Gastrocnemius medialis (tissue), 4 donors: ENCODE results near the gene CPE. TPM values are rescaled to one million over a fixed set of nuclear protein-coding genes. Genes with fewer than 3 reads are reported as not detected.

Experiments
- ATAC-seq, 2 donors: fragments of 150-250 bp; one replicate each; pipeline ENCODE4 v1.9.1; 2016
- DNase-seq, 2 donors: peaks; one replicate each; pipeline ENCODE4 v3.0.0-alpha.2; 2019
- H3K27ac ChIP-seq, 4 donors: fragments of 200-600 bp; sonication (generic); 1 replicate in 1 of 4; 2 replicates in 3 of 4; pipeline ENCODE4 v1.5.1; 2016 to 2018; ENCODE audit warnings: mild to moderate bottlenecking in 2 of 4, moderate library complexity in 1 of 4
- H3K27me3 ChIP-seq, 3 donors: fragments of 200-600 bp; sonication (generic) in 2 of 3; 1 replicate in 1 of 3; 2 replicates in 2 of 3; pipeline versions ENCODE4 v1.5.1 to v1.6.0; 2016 to 2019; ENCODE audit warnings: mild to moderate bottlenecking in 1 of 3, moderate library complexity in 1 of 3
- H3K36me3 ChIP-seq, 2 donors: fragments of 200-600 bp; sonication (generic) in 1 of 2; one replicate each; pipeline ENCODE4 v1.5.1; 2017 to 2018
- H3K4me1 ChIP-seq, 2 donors: fragments of 200-600 bp; sonication (generic) in 1 of 2; one replicate each; pipeline ENCODE4 v1.5.1; 2016 to 2017; ENCODE audit warnings: mild to moderate bottlenecking in 2 of 2
- H3K4me3 ChIP-seq, 4 donors: fragments of 200-600 bp; sonication (generic) in 3 of 4; 1 replicate in 1 of 4; 2 replicates in 3 of 4; pipeline ENCODE4 v1.5.1; 2016 to 2019; ENCODE audit warnings: mild to moderate bottlenecking in 2 of 4
- H3K9me3 ChIP-seq, 3 donors: fragments of 200-600 bp; sonication (generic) in 2 of 3; 1 replicate in 1 of 3; 2 replicates in 2 of 3; pipeline ENCODE4 v1.5.1; 2016 to 2019
- POLR2A ChIP-seq, 2 donors: fragments of 450-650 bp; IDR thresholded peaks; one replicate each; pipeline ENCODE4 v1.6.1; 2017; ENCODE audit warnings: antibody characterized with exemption in 2 of 2, mild to moderate bottlenecking in 2 of 2, moderate library complexity in 2 of 2
- in situ Hi-C, 4 donors: fragments of 200-750 bp; cut with MboI; loops; one replicate each; pipeline versions ENCODE4 v1.15.0 to v1.8.0; 2017; ENCODE audit warnings: low sequenced_read_pairs in 4 of 4
- intact Hi-C: fragments of 100-400 bp; cut with DNase I; formaldehyde crosslinking; loops from one replicate; pipeline ENCODE4 v1.15.1; 2023; ENCODE audit warnings: low total_unique reads
- total RNA-seq, 4 donors: library from RNA; depleted of rRNA; stranded (reverse); fragments of >200 nt; gene quantifications; one replicate each; pipeline versions ENCODE4 v1.1.0 to v1.2.3, GENCODE V29; 2016
- TF ChIP-seq, protein P1 (sequence below), 5 experiments: fragments of 450-650 bp in 3 of 5; fragments of 200-600 bp in 2 of 5; sonication (generic) in 2 of 5; IDR thresholded peaks in 4 of 5; conservative IDR thresholded peaks in 1 of 5; 1 replicate in 4 of 5; 2 replicates in 1 of 5; pipeline ENCODE4 v1.5.1; 2016 to 2019; ENCODE audit warnings: antibody characterized with exemption in 5 of 5, mild to moderate bottlenecking in 3 of 5, moderate library complexity in 3 of 5

Gene CPE
- total RNA-seq, 4 donors from 2014 or later, result 11.8 to 27.6 (median 17.0) TPM

DNA sequence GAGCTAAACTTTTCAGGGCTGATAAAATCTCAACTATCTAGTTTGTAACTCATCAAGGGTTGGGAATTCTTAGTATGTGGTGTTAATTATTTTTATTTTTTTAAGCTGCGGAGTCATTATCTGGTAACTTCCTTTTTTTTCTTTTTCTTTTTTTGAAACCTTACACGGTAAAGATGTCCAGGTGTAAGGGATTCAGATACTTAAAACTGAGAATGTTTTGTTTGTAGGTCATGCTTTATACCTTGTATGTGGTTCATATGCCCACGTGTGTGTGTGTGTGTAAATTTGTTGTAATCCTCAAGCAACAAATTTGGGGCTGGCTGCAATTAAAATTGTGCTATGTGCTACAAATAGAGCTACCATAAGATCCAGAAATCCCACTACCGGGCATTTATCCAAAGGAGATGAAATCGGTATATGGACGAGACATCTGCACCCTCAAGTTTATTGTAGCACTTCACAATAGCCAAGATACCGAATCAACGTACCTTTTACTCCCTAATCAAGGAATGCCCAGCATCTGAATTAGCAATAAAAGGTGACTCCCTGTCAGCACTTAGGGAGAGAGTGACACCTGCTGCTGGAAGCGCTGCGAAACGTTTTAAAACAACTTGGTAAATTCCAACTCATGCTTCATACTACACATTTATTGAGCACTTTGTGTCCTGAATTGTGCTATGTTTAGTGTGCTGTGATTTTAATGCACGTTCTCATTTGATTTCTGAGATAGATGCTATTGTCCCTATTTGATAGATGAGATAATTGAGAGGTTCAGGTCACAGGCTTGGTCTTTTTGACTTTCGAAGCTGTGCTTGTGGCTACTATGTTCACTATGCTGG lies 35.2 kb upstream of the CPE start:
- in situ Hi-C loops, result loop anchor here in 1 of 4 donors (25.0 kb wide), 1 partner anchor 131 kb away; the partner anchor contains the start of gene KLHL2
- Histone ChIP-seq H3K4me3 (no peak overlapping the region), H3K27me3 (no peaks in the 10 kb centered on the region), H3K4me1 (no peaks in the 10 kb centered on the region), H3K9me3 (no peaks in the 10 kb centered on the region), H3K27ac (no peak overlapping the region), H3K36me3 (peaks cover 0 to 15% of the 10 kb centered on the region in 2 donors)
- ATAC-seq, result no peak
- no peak for DNase-seq
- no peak for TF ChIP-seq POLR2A (IDR thresholded peaks at IDR 0.05)
- TF ChIP-seq, protein P1, sequence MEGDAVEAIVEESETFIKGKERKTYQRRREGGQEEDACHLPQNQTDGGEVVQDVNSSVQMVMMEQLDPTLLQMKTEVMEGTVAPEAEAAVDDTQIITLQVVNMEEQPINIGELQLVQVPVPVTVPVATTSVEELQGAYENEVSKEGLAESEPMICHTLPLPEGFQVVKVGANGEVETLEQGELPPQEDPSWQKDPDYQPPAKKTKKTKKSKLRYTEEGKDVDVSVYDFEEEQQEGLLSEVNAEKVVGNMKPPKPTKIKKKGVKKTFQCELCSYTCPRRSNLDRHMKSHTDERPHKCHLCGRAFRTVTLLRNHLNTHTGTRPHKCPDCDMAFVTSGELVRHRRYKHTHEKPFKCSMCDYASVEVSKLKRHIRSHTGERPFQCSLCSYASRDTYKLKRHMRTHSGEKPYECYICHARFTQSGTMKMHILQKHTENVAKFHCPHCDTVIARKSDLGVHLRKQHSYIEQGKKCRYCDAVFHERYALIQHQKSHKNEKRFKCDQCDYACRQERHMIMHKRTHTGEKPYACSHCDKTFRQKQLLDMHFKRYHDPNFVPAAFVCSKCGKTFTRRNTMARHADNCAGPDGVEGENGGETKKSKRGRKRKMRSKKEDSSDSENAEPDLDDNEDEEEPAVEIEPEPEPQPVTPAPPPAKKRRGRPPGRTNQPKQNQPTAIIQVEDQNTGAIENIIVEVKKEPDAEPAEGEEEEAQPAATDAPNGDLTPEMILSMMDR (IDR thresholded peaks at IDR 0.05 in 4 of 5, conservative IDR thresholded peaks at IDR 0.05 in 1 of 5), result no peak
- intact Hi-C loops, result no loop called here

DNA sequence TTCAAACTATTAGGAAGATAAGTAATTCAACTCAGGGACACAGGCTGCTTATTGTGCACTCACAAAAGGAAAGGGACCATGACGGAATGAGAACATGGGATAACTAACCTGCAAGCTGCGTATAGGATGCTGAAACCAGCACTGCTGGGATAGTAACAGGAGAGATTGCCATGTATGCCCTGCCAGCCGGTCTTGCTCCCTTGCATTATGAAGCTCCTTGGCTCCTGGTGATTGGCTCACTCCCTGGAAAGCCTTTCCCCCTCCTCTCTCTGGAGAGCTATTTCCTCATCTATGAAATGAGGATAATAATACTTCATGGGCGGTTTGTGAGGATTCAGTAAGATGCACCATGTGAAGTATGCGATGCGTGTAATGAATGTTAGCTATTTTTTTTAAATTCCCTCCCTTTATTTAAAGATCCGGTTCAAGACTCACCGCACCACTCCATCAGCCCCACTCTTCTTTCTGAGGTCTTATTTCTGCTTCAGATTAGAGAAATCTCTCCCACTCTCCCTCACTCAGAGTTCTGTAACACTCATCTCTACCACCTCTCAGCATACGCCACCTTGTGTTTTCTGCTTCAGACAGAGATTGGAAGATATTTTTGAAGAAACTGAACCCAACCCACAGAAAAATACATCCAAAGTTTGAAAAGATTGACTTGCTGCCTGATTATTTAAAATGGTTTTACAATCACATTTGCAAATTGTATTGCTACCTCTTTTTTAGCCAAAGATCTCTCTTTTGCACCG lies 33.0 kb upstream of the CPE start:
- intact Hi-C loops (no loop called here), in situ Hi-C loops (loop anchor here in 1 of 4 donors (25.0 kb wide), 1 partner anchor 134 kb away; the partner anchor contains the start of gene KLHL2)

DNA sequence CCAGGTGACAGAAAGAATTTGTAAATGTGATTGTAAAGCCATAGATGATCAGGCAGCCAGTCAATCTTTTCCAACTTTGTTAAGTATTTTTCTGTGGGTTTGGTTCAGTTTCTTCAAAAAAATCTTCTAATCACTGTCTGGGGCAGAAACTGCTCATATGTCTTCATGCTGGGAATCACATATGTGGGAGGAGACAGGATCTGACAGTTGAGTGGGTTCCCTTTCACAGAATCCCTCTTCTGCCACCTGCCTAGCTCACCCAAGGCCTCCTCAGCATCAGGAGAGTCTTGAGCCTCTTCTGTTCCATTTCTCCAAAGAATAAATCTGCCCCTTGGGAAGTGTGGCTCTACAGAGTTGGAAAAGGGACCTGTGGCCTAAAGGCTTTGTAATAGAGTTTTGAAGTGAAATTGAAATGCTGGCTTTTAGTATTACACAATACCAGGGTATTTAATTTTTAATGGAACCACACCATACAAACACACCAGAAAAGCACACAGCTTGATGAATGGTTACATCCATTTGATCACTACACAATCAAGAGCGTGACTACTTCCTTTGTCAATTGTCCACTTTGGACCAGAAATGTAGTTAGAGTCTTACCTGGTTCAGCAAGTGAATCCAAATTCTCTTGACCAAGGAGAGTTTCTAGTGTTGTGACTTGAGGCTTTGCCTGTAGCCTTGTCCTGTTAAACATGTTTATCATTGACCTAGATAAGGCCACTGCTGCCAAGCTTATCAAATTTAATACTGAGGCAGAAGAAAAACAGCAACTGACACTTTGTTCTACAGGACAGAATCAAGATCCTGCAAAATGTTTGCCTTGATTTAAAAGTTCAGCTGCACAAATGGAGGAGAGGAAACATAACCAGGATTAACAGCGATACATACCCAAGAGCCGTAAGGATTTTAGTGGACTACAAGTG lies 30.9 kb upstream of the CPE start:
- Histone ChIP-seq H3K9me3 (no peaks in the 10 kb centered on the region), H3K36me3 (no peaks in the 10 kb centered on the region), H3K27ac (no peak overlapping the region), H3K27me3 (no peaks in the 10 kb centered on the region), H3K4me3 (no peak overlapping the region), H3K4me1 (no peaks in the 10 kb centered on the region)
- no peak for TF ChIP-seq POLR2A (IDR thresholded peaks at IDR 0.05)
- TF ChIP-seq, protein P1 (IDR thresholded peaks at IDR 0.05 in 4 of 5, conservative IDR thresholded peaks at IDR 0.05 in 1 of 5), result no peak
- intact Hi-C loops (no loop called here), in situ Hi-C loops (loop anchor here in 1 of 4 donors (25.0 kb wide), 1 partner anchor 136 kb away; the partner anchor contains the start of gene KLHL2)
- DNase-seq, result no peak
- no peak for ATAC-seq

More for the DNA sequence above, 33.0 kb upstream of the CPE start:
- no peaks in the 10 kb centered on the region for H3K4me1 ChIP-seq
- no peaks in the 10 kb centered on the region for H3K36me3 ChIP-seq
- ATAC-seq, result no peak
- no peak for TF ChIP-seq POLR2A (IDR thresholded peaks at IDR 0.05)
- TF ChIP-seq, protein P1 (IDR thresholded peaks at IDR 0.05 in 4 of 5, conservative IDR thresholded peaks at IDR 0.05 in 1 of 5), result no peak
- no peaks in the 10 kb centered on the region for H3K9me3 ChIP-seq
- DNase-seq, result no peak
- H3K4me3 ChIP-seq, result no peak overlapping the region
- H3K27me3 ChIP-seq, result no peaks in the 10 kb centered on the region
- no peak overlapping the region for H3K27ac ChIP-seq
